Measurements from ENCODE around the gene SLCO4C1.

The SLCO4C1 gene

GRCh38 chr5:102277144-102277543 lies 18.9 kb downstream of the SLCO4C1 start:
- DNase-seq = peak in 2 of 3 donors; percentile 17 to 32
- Histone ChIP-seq H3K27me3 (replicated peaks in 2 of 5; ENCODE audit: control insufficient read depth in 4 of 5, insufficient read depth in 5 of 5, low read length in 4 of 5) (no peaks in the 10 kb centered on the region), H3K9me3 (ENCODE audit: control extremely low read depth in 1 of 5, control insufficient read depth in 4 of 5, insufficient read depth in 2 of 5, low read depth in 1 of 5, low read length in 4 of 5) (peaks cover 0 to 3% (median 0%) of the 10 kb centered on the region in 5 experiments), H3K36me3 (ENCODE audit: control insufficient read depth in 4 of 4, insufficient read depth in 4 of 4, low read length in 3 of 4) (peaks cover 0 to 2% (median 0%) of the 10 kb centered on the region in 4 experiments), H3K4me3 (ENCODE audit: control insufficient read depth in 1 of 7, extremely low read depth in 1 of 7, insufficient read depth in 4 of 7, low read depth in 2 of 7, low read length in 6 of 7) (no peak overlapping the region), H3K27ac (ENCODE audit: insufficient read depth in 1 of 2, low read depth in 1 of 2, low read length in 2 of 2, poor library complexity in 1 of 2, severe bottlenecking in 2 of 2) (no peak overlapping the region), H3K4me1 (ENCODE audit: control extremely low read depth in 1 of 4, control insufficient read depth in 4 of 4, insufficient read depth in 4 of 4, low read length in 3 of 4) (peaks cover 0 to 38% (median 10%) of the 10 kb centered on the region in 4 experiments)
- WGBS (ENCODE audit: insufficient coverage) = 80% methylated on average over 1 of the region's 2 CpGs
- ChIA-PET CTCF (no interaction called here), POLR2A (no interaction called here)

- peaks cover 0 to 10% (median 2%) of the 10 kb centered on the region in 4 experiments for H3K4me1 ChIP-seq (ENCODE audit: control extremely low read depth in 1 of 4, control insufficient read depth in 4 of 4, insufficient read depth in 4 of 4, low read length in 3 of 4)
- H3K27me3 ChIP-seq (replicated peaks in 2 of 5; ENCODE audit: control insufficient read depth in 4 of 5, insufficient read depth in 5 of 5, low read length in 4 of 5) = no peaks in the 10 kb centered on the region
- no peak for DNase-seq
- H3K9me3 ChIP-seq (ENCODE audit: control extremely low read depth in 1 of 5, control insufficient read depth in 4 of 5, insufficient read depth in 2 of 5, low read depth in 1 of 5, low read length in 4 of 5) = peaks cover 0 to 7% (median 1%) of the 10 kb centered on the region in 5 experiments
- 63% methylated on average over 3 of the region's 3 CpGs for WGBS (ENCODE audit: insufficient coverage)
- no peak overlapping the region for H3K4me3 ChIP-seq (ENCODE audit: control insufficient read depth in 1 of 7, extremely low read depth in 1 of 7, insufficient read depth in 4 of 7, low read depth in 2 of 7, low read length in 6 of 7)
- ChIA-PET CTCF (interaction anchor here (0.9 to 1.1 kb wide), 2 partner anchors 42 to 383 kb away, joined by 3 to 4 read pairs; no protein-coding TSS in a partner anchor), POLR2A (no interaction called here)
- no peak overlapping the region for H3K27ac ChIP-seq (ENCODE audit: insufficient read depth in 1 of 2, low read depth in 1 of 2, low read length in 2 of 2, poor library complexity in 1 of 2, severe bottlenecking in 2 of 2)
- H3K36me3 ChIP-seq (ENCODE audit: control insufficient read depth in 4 of 4, insufficient read depth in 4 of 4, low read length in 3 of 4) = peaks cover 0 to 8% (median 0%) of the 10 kb centered on the region in 4 experiments
Observed at GRCh38 chr5:102271759-102272158, 24.3 kb downstream of the SLCO4C1 start.

GRCh38 chr5:102270036-102270435 lies 26.0 kb downstream of the SLCO4C1 start:
- Histone ChIP-seq H3K27ac (ENCODE audit: insufficient read depth in 1 of 2, low read depth in 1 of 2, low read length in 2 of 2, poor library complexity in 1 of 2, severe bottlenecking in 2 of 2) (no peak overlapping the region), H3K4me3 (ENCODE audit: control insufficient read depth in 1 of 7, extremely low read depth in 1 of 7, insufficient read depth in 4 of 7, low read depth in 2 of 7, low read length in 6 of 7) (no peak overlapping the region), H3K4me1 (ENCODE audit: control extremely low read depth in 1 of 4, control insufficient read depth in 4 of 4, insufficient read depth in 4 of 4, low read length in 3 of 4) (no peaks in the 10 kb centered on the region), H3K9me3 (ENCODE audit: control extremely low read depth in 1 of 5, control insufficient read depth in 4 of 5, insufficient read depth in 2 of 5, low read depth in 1 of 5, low read length in 4 of 5) (peaks cover 0 to 7% (median 1%) of the 10 kb centered on the region in 5 experiments), H3K27me3 (replicated peaks in 2 of 5; ENCODE audit: control insufficient read depth in 4 of 5, insufficient read depth in 5 of 5, low read length in 4 of 5) (no peaks in the 10 kb centered on the region), H3K36me3 (ENCODE audit: control insufficient read depth in 4 of 4, insufficient read depth in 4 of 4, low read length in 3 of 4) (peaks cover 0 to 8% (median 0%) of the 10 kb centered on the region in 4 experiments)
- DNase-seq = no peak
- POLR2A ChIA-PET = no interaction called here
- CTCF ChIA-PET = interaction anchor here (1.8 kb wide), 1 partner anchor 15 kb away, joined by 4 read pairs; no protein-coding TSS in a partner anchor

- CTCF ChIA-PET = no interaction called here
- Histone ChIP-seq H3K9me3 (ENCODE audit: control extremely low read depth in 1 of 5, control insufficient read depth in 4 of 5, insufficient read depth in 2 of 5, low read depth in 1 of 5, low read length in 4 of 5) (no peaks in the 10 kb centered on the region), H3K27me3 (replicated peaks in 2 of 5; ENCODE audit: control insufficient read depth in 4 of 5, insufficient read depth in 5 of 5, low read length in 4 of 5) (no peaks in the 10 kb centered on the region), H3K27ac (ENCODE audit: insufficient read depth in 1 of 2, low read depth in 1 of 2, low read length in 2 of 2, poor library complexity in 1 of 2, severe bottlenecking in 2 of 2) (no peak overlapping the region), H3K4me1 (ENCODE audit: control extremely low read depth in 1 of 4, control insufficient read depth in 4 of 4, insufficient read depth in 4 of 4, low read length in 3 of 4) (no peaks in the 10 kb centered on the region), H3K4me3 (ENCODE audit: control insufficient read depth in 1 of 7, extremely low read depth in 1 of 7, insufficient read depth in 4 of 7, low read depth in 2 of 7, low read length in 6 of 7) (no peak overlapping the region), H3K36me3 (ENCODE audit: control insufficient read depth in 4 of 4, insufficient read depth in 4 of 4, low read length in 3 of 4) (no peaks in the 10 kb centered on the region)
- DNase-seq = no peak
- POLR2A ChIA-PET = no interaction called here
- WGBS (ENCODE audit: insufficient coverage) = 100% methylated on average over 1 of the region's 2 CpGs
Observed at GRCh38 chr5:102262688-102263087, 33.4 kb downstream of the SLCO4C1 start.

GRCh38 chr5:102249381-102249780 lies 46.7 kb downstream of the SLCO4C1 start:
- POLR2A ChIA-PET = no interaction called here
- H3K4me1 ChIP-seq (ENCODE audit: control extremely low read depth in 1 of 4, control insufficient read depth in 4 of 4, insufficient read depth in 4 of 4, low read length in 3 of 4) = no peaks in the 10 kb centered on the region
- H3K36me3 ChIP-seq (ENCODE audit: control insufficient read depth in 4 of 4, insufficient read depth in 4 of 4, low read length in 3 of 4) = peaks cover 0 to 15% (median 0%) of the 10 kb centered on the region in 4 experiments
- H3K4me3 ChIP-seq (ENCODE audit: control insufficient read depth in 1 of 7, extremely low read depth in 1 of 7, insufficient read depth in 4 of 7, low read depth in 2 of 7, low read length in 6 of 7) = no peak overlapping the region
- CTCF ChIA-PET = no interaction called here
- no CpG with 5 or more reads among the region's 3 CpGs for WGBS (ENCODE audit: insufficient coverage)
- no peak overlapping the region for H3K27ac ChIP-seq (ENCODE audit: insufficient read depth in 1 of 2, low read depth in 1 of 2, low read length in 2 of 2, poor library complexity in 1 of 2, severe bottlenecking in 2 of 2)
- no peak for DNase-seq
- no peaks in the 10 kb centered on the region for H3K27me3 ChIP-seq (replicated peaks in 2 of 5; ENCODE audit: control insufficient read depth in 4 of 5, insufficient read depth in 5 of 5, low read length in 4 of 5)
- H3K9me3 ChIP-seq (ENCODE audit: control extremely low read depth in 1 of 5, control insufficient read depth in 4 of 5, insufficient read depth in 2 of 5, low read depth in 1 of 5, low read length in 4 of 5) = no peaks in the 10 kb centered on the region

GRCh38 chr5:102243213-102243612 lies 52.9 kb downstream of the SLCO4C1 start:
- CTCF ChIA-PET = no interaction called here
- no peak overlapping the region for H3K4me3 ChIP-seq (ENCODE audit: control insufficient read depth in 1 of 7, extremely low read depth in 1 of 7, insufficient read depth in 4 of 7, low read depth in 2 of 7, low read length in 6 of 7)
- POLR2A ChIA-PET = no interaction called here
- WGBS (ENCODE audit: insufficient coverage) = 98% methylated on average over 3 of the region's 4 CpGs
- H3K27ac ChIP-seq (ENCODE audit: insufficient read depth in 1 of 2, low read depth in 1 of 2, low read length in 2 of 2, poor library complexity in 1 of 2, severe bottlenecking in 2 of 2) = no peak overlapping the region
- no peaks in the 10 kb centered on the region for H3K9me3 ChIP-seq (ENCODE audit: control extremely low read depth in 1 of 5, control insufficient read depth in 4 of 5, insufficient read depth in 2 of 5, low read depth in 1 of 5, low read length in 4 of 5)
- H3K36me3 ChIP-seq (ENCODE audit: control insufficient read depth in 4 of 4, insufficient read depth in 4 of 4, low read length in 3 of 4) = peaks cover 0 to 13% (median 0%) of the 10 kb centered on the region in 4 experiments
- DNase-seq = no peak
- H3K4me1 ChIP-seq (ENCODE audit: control extremely low read depth in 1 of 4, control insufficient read depth in 4 of 4, insufficient read depth in 4 of 4, low read length in 3 of 4) = no peaks in the 10 kb centered on the region
- H3K27me3 ChIP-seq (replicated peaks in 2 of 5; ENCODE audit: control insufficient read depth in 4 of 5, insufficient read depth in 5 of 5, low read length in 4 of 5) = no peaks in the 10 kb centered on the region

GRCh38 chr5:102241809-102242421 lies 54.2 kb downstream of the SLCO4C1 start:
- peaks cover 0 to 9% (median 0%) of the 10 kb centered on the region in 4 experiments for H3K36me3 ChIP-seq (ENCODE audit: control insufficient read depth in 4 of 4, insufficient read depth in 4 of 4, low read length in 3 of 4)
- no peak overlapping the region for H3K27ac ChIP-seq (ENCODE audit: insufficient read depth in 1 of 2, low read depth in 1 of 2, low read length in 2 of 2, poor library complexity in 1 of 2, severe bottlenecking in 2 of 2)
- no peak overlapping the region for H3K4me3 ChIP-seq (ENCODE audit: control insufficient read depth in 1 of 7, extremely low read depth in 1 of 7, insufficient read depth in 4 of 7, low read depth in 2 of 7, low read length in 6 of 7)
- ChIA-PET CTCF (interaction anchor here (1.6 kb wide), 1 partner anchor 54 kb away, joined by 3 read pairs; the partner anchor contains the start of gene SLCO4C1), POLR2A (no interaction called here)
- no CpG with 5 or more reads among the region's 1 CpG for WGBS (ENCODE audit: insufficient coverage)
- no peaks in the 10 kb centered on the region for H3K9me3 ChIP-seq (ENCODE audit: control extremely low read depth in 1 of 5, control insufficient read depth in 4 of 5, insufficient read depth in 2 of 5, low read depth in 1 of 5, low read length in 4 of 5)
- DNase-seq = no peak
- no peaks in the 10 kb centered on the region for H3K27me3 ChIP-seq (replicated peaks in 2 of 5; ENCODE audit: control insufficient read depth in 4 of 5, insufficient read depth in 5 of 5, low read length in 4 of 5)
- no peaks in the 10 kb centered on the region for H3K4me1 ChIP-seq (ENCODE audit: control extremely low read depth in 1 of 4, control insufficient read depth in 4 of 4, insufficient read depth in 4 of 4, low read length in 3 of 4)
